ENCODE measurements around the gene NID1. TPM values are rescaled to one million over a fixed set of nuclear protein-coding genes. Genes with fewer than 3 reads are reported as not detected.

Gene NID1
- total RNA-seq (2014; rRNA removed) (11.1 and 13.1 TPM in 2 replicates), Bru-seq, nascent RNA (percentile 66 among the genes with signal in this experiment), BruChase-seq, experiment 1, labeled RNA remaining after a 6-hour chase (percentile 72 among the genes with signal in this experiment), BruChase-seq, experiment 2, labeled RNA remaining after a 2-hour chase (percentile 62 among the genes with signal in this experiment)
- long read RNA-seq, full-length matches to known transcripts: 4 of 14 reads
- long read RNA-seq, partial matches to known transcripts: 4 of 14 reads
- long read RNA-seq, other reads (novel, unspliced or antisense): 6 of 14 reads

- no TSS peak for BruUV-seq (replicated peaks)
- DNase-seq (peak; percentile 71), ATAC-seq (peak; percentile 78)
- Histone ChIP-seq H3K4me1 (ENCODE audit: insufficient read depth, low read length) (peaks cover 6% of the 10 kb centered on the region; the same call in 1 of the 2 replicates), H3K9me2 (replicated peaks; ENCODE audit: low read length) (no peaks in the 10 kb centered on the region), H3K4me3 (ENCODE audit: low read length) (peak within 1 kb of the TSS; percentile 81), H4K20me1 (ENCODE audit: low read length) (no peaks in the 10 kb centered on the region), H3K4me2 (ENCODE audit: low read length) (peak within 1 kb of the TSS; percentile 84), H3K36me3 (ENCODE audit: low read depth, low read length) (no peaks in the 10 kb centered on the region), H3K9ac (ENCODE audit: low read length) (peak within 1 kb of the TSS; percentile 74), H3K27ac (ENCODE audit: low read length) (no peak within 1 kb of the TSS), H3K9me3 (ENCODE audit: low read length) (no peaks in the 10 kb centered on the region), H3K27me3 (ENCODE audit: low read length) (no peaks in the 10 kb centered on the region), H3F3A (ENCODE audit: low read length, unreplicated experiment) (no peaks in the 10 kb centered on the region), H2AFZ (ENCODE audit: low read length) (peak within 1 kb of the TSS; percentile 88), H3K79me2 (ENCODE audit: low read length) (peaks cover 7% of the 10 kb centered on the region; the same call in 1 of the 2 replicates)
- intact Hi-C loops (cut with micrococcal nuclease): no loop called here
- ChIA-PET POLR2A (ENCODE audit: unreplicated experiment) (interaction anchor here (0.6 kb wide), 2 partner anchors 49 to 199 kb away, joined by 3 to 8 read pairs; no protein-coding TSS in a partner anchor), CTCF (no interaction called here)
- TF ChIP-seq EZH2phosphoT487 (IDR thresholded peaks at IDR 0.05; ENCODE audit: borderline replicate concordance, low read length): no peak
- TF ChIP-seq EZH2 (IDR thresholded peaks at IDR 0.05; ENCODE audit: low read length, unreplicated experiment): no peak
- no peak for TF ChIP-seq CTCF (conservative IDR thresholded peaks at IDR 0.05; ENCODE audit: low read depth, low read length)
Measured at GRCh38 chr1:236064674-236065508, at the start of gene NID1. NID1 (minus strand) TSS chr1:236065090; CDS start chr1:236065079, 11 bp downstream.

GRCh38 chr1:236114076-236114747, 49.3 kb upstream of the NID1 start:
- intact Hi-C loops (cut with micrococcal nuclease): no loop called here
- Histone ChIP-seq H3K27ac (ENCODE audit: low read length) (no peak overlapping the region), H4K20me1 (ENCODE audit: low read length) (no peaks in the 10 kb centered on the region), H3K36me3 (ENCODE audit: low read depth, low read length) (no peaks in the 10 kb centered on the region), H3K9ac (ENCODE audit: low read length) (no peak overlapping the region), H3K9me2 (replicated peaks; ENCODE audit: low read length) (no peaks in the 10 kb centered on the region), H3K9me3 (ENCODE audit: low read length) (no peaks in the 10 kb centered on the region), H3F3A (ENCODE audit: low read length, unreplicated experiment) (no peaks in the 10 kb centered on the region), H3K79me2 (ENCODE audit: low read length) (no peaks in the 10 kb centered on the region), H3K4me1 (ENCODE audit: insufficient read depth, low read length) (no peaks in the 10 kb centered on the region), H3K4me3 (ENCODE audit: low read length) (no peak overlapping the region), H3K4me2 (ENCODE audit: low read length) (no peak overlapping the region), H3K27me3 (ENCODE audit: low read length) (no peaks in the 10 kb centered on the region), H2AFZ (ENCODE audit: low read length) (no peak overlapping the region)
- BruUV-seq (replicated peaks): no TSS peak
- no peak for DNase-seq
- CTCF ChIA-PET: no interaction called here
- POLR2A ChIA-PET (ENCODE audit: unreplicated experiment): no interaction called here
- TF ChIP-seq EZH2phosphoT487 (IDR thresholded peaks at IDR 0.05; ENCODE audit: borderline replicate concordance, low read length): no peak
- no peak for TF ChIP-seq EZH2 (IDR thresholded peaks at IDR 0.05; ENCODE audit: low read length, unreplicated experiment)
- no peak for TF ChIP-seq CTCF (conservative IDR thresholded peaks at IDR 0.05; ENCODE audit: low read depth, low read length)
- no peak for ATAC-seq
